SKM-1 (cell line): ENCODE measurements around the gene SULT1A2.
A peak's percentile ranks its signal among the peaks of the same experiment; 100 is the strongest.
"Not testable (repeated sequence)": the region's sequence is repeated elsewhere in the genome, so short reads cannot be mapped to it uniquely, and the experiment has no call there.

Experiments
- DNase-seq: peaks from one replicate; lab custom pipeline; 2025; ENCODE audit not compliant: unreplicated experiment; lab: John Stamatoyannopoulos, UW

SULT1A2 gene

DNA sequence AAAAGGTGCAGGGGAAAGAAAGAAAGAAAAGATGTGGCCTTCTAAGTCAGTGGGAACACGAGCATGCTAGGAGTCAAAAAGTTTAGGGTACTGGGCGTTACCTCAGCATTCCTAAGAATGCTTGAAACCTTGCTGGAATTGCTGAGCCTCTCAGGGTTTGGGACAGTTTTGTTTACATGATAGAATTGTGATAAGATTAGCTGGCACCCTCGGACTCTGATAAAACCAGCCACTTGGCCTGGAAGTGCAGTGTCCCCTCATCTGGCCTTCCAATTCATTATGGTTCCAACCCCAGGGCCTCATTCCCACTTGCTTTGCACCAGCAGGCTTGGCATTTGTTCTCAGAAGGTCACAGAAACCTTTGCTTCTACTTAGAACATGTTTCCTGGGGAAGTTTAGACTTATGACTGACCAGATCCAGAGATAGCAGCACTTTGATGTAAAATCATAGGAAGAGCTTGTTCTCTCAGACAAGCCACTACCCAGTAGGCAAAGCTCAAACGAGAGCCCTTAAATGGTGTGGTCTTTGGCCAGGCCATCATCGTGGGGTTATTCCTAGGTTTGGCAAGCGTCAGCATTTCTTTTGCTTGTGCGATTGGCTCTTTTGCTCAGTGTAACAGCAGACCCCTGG is 35.2 kb downstream of the SULT1A2 start:
- DNase-seq = no peak

DNA sequence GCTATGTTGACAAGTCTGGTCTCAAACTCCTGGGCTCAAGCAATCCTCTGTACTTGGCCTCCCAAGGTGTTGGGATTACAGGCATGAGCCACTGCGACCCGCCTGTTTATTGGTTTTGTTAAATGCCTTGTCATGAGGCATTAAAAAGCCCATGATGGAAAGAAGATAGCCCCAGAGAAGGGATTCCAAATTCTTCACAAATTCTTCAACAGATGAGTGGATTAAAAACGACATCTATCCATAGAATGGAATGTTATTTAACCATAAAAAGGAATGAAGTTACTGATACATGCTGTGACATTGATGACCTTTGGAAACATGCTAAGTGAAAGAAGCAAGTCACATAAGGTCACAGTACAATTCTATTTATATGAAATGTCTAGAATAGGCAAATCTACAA is 38.4 kb downstream of the SULT1A2 start:
- no peak for DNase-seq

DNA sequence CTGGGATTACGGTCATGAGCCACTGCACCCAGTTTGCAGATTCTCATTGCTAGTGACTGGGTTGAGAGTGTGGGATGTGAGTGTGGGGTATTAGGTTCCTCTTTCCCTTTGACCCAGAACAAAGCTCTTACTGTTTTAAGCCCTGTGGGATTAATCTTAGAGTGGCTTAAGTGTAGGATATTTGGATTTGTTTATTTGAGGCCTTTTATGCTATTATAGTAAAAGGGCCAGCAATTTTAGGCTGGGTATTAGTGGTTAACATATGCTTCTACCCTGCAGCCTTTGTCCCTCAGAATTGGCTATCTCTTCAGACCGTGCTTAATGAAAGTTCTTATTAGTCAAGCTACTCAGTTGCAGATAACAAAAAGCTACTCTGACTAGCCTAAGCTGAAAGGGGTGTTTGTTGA is 39.9 kb downstream of the SULT1A2 start:
- DNase-seq = no peak

DNA sequence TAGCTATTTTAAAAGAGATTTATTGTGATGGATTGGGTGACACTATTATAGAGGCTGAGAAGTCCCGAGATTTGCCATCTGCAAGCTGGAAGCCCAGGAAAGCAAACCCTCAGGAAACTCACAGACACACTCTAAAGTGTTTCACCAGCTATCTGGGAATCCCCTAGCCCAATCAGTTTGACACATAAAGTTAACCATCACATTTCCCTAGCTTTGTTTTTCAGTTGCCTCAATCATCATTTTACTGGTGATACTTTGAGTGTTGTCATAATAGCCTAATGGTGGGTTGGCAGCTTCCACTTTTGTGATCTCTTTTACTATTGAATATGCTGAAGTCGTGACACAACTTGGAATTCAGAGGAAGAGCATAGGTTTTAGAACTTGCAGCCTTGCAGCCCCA is 41.3 kb downstream of the SULT1A2 start:
- no peak for DNase-seq

DNA sequence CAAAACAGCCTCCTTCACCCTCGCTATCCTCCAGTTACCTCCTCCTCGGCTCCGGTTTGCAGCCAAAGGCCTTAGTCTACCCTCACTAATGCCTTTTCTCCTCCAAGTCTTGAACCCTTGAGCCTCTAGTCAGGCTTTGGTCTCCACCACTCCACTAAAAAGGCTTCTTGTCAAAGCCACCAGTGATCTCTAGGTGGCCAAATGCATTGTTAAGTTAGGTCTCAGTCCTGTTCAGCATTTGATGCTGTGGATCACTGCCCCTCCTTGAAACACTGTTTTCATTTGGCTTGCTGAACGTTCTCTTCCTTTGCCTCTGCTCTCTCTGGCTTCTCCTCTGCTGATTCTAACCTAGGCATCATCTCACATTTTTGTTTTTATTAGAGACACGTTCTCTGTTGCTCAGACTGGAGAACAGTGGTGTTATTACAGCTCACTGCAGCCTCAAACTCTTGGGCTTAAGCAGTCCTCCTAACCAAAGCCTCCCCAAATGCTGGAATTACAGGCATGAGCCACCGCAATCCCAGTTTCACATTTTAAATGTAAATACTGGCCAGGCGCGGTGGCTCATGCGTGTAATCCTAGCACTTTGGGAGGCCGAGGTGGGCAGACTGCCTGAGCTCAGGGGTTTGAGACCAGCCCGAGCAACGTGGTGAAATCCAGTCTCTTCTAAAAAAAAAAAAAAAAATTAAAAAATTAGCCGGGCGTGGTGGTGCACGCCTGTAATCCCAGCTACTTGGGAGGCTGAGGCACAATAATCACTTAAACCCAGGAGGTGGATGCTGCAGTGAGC is 42.0 kb downstream of the SULT1A2 start:
- no peak for DNase-seq

DNA sequence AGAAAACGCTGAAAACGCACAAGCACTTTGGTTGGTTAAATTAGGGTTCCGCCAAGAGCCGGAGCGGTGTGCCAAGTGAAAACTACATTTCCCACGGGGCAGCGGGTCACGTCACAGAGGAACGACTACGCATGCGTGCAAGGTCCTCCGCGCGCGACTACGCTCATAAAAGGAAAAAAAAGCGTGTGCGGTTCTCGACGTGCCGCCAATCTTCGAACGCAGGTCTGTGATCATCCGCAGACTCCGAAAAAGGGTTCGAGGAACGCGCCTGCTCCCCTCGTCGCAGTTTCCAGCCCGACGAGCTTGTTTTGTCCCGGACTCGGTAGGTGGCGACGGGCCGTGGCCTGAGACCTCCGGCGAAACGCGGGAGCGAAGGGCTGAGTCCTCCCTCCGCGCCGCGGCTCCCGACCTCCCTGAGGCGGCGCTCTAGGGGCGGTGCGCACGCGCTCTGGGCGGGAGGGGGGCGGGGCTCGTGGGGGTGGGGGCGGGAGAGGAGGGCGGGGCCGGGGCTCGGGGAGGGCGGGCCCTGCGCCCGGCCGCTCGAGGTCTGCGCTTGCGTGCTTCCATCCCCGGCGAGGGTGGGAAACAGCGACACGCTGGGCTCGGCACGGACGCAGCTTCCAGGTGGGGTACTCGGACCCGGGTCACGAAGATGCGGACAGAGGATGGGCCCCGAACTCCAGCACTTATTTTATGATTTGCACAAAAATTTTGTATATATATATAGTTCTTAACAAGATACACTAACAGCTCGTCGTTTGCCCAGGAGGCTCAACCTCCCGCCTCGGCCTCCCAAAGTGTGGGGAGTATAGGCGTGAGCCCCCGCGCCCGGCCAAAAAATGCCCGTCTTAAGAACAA is 42.8 kb downstream of the SULT1A2 start, which contains the start of gene SGF29:
TSS of gene SGF29 (plus strand) at position 145 of the 858 bp plus-strand sequence. CDS start 27,150 bp downstream, outside the sequence.
- peak; percentile 88 for DNase-seq

GRCh38 chr16:28549301-28549899 is 47.5 kb downstream of the SULT1A2 start:
- DNase-seq = peak; percentile 48

DNA sequence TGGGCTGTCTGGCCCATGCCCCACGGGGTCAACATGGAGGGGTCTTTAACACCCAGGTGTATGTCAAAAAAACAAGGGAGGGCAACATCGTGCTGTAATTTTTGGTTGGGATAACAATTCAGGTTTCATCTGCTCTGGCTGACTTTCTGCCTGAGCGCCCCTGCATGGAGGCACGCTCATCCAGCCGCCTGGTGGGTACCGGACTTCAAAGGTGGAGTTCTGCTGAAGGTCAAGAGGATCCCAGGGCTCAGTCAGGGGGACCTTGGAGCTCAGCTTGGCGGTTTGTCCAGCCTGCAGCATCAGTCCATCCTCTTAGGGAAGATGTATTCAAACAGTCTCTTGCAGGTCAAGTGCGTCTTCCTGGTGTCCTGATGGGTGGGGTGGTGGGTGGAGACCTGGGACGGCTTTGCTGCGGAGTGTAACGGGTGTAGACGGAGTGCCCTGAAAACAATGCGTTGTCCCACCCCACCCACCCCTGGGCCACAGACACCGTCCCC is 48.5 kb downstream of the SULT1A2 start:
- DNase-seq = no peak

GRCh38 chr16:28546626-28547025 is 50.2 kb downstream of the SULT1A2 start:
- DNase-seq = no peak

GRCh38 chr16:28545964-28546363 is 50.9 kb downstream of the SULT1A2 start:
- DNase-seq = not testable (repeated sequence)

DNA sequence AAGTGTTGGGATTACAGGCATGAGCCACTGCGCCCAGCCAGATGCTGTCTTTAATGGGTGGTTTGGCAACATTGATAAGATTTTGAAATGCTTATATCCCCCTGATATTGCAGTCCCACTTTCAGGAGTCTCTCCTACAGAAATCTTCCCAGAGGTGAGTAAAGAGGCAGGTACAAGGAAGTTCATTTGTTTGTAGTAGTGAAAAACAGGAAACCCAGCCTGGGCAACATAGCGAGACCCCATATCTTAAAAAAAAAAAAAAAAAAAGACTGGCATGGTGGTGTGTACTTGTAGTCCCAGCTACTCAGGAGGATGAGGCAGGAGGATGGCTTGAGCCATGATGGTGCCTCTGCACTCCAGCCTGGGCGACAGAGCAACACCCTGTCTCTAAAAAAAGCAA is 51.9 kb downstream of the SULT1A2 start:
- no peak for DNase-seq

DNA sequence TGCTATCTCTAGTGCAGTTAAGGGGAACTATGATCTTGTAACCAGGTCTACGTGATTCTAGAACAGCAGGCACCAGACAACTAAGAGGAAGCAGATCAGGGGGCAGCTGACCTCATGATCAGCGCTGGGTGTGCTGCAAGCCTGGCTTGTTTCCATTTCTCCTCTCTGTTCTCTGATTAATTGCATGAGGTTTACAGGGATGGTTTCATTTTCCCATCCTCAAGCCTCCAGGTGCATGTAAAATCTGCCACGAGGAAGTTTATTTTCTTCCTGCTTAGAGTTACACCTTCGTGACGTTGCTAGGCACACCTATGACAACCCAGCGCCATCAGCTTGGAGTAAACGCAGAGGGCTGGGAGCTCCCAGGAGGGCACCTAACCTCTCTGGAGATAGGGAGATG is 53.8 kb downstream of the SULT1A2 start:
- peak; percentile 93 for DNase-seq

DNA sequence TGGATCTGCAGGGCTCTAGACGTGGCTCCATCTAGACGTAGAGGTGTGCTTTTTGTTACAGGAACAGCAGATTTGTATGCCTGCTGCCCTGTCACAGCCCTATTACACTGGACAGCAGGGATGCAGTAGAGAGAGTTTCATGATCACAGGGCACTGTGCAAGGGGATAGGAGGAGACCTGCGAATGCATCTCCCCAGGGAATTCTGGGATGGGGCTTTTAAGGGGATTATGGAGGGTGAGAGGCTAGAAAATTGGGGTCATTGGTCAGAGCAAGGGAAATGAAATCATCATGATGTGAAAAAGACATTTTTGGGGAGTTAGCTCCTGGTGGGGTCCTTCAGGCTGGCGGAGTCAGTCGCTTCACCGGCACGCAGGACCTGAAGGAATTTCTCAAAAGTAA is 54.2 kb downstream of the SULT1A2 start:
- DNase-seq = no peak
